ENCODE data around the gene COL17A1. TPM values are rescaled to one million over a fixed set of nuclear protein-coding genes. Genes with fewer than 3 reads are reported as not detected.

Gene COL17A1
- total RNA-seq, 2 experiments from 2014 or later, result not detected

DNA sequence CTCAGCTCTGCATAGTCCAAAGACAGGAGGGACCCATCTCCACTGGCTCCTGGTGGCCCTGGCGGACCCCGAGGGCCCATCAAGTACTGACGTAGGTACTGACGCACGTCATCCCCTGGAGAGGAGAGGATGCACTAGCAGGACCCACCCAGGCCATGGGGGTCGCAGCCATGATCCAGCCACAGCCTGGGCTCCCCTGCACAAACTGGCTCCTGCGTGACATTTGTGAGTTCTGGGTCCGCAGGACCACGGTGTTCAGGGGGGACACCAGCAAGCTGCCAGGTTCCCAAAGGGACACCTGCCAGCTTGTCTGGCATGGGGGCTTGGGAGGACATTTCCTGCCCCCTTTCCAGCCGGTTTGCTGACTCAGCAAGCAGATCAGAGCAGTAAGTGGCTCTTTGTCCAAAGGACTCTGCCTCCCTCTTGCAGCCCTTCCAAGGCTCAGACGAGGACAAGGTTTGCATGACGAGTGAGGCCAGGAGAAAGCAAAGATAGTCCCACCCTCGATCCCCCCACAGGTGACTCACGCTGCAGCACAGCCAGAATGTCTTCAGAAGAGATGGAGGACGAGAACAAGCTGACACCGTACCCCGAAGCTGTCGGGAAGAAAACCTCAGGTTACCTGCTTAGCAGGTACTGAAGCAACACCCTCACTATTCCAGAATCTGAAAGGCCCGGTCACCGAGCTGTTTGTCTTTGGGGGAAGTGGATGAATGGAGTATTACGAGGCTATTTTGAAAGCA, 49.0 kb downstream of the COL17A1 start:
- DNase-seq, result no peak
- ChIA-PET CTCF (interaction anchor here (0.8 kb wide), 1 partner anchor 238 kb away, joined by 3 read pairs; no protein-coding TSS in a partner anchor), POLR2A (no interaction called here)
- H3K27me3 Mint-ChIP-seq, result no peaks in the 10 kb centered on the region
- no peak overlapping the region for H3K4me3 Mint-ChIP-seq
- H3K36me3 Mint-ChIP-seq, result no peaks in the 10 kb centered on the region
- intact Hi-C loops (cut with micrococcal nuclease), result no loop called here
- H3K9me3 Mint-ChIP-seq, result no peaks in the 10 kb centered on the region
- H3K27ac Mint-ChIP-seq, result no peak overlapping the region
- no peaks in the 10 kb centered on the region for H3K4me1 Mint-ChIP-seq (ENCODE audit: low read depth)

DNA sequence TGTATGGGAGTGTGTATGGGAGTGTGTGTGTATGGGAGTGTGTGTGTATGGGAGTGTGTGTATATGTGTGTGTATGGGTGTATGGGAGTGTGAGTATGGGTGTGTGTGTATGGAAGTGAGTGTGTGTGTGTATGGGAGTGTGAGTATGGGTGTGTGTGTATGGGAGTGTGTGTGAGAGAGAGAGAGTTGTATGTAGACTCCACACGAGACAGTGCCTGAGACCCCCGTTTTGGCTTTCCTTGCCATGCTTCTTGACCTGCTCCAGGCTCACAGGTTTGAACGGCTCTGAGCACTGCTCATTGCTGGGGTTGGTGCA, 49.7 kb downstream of the COL17A1 start:
- Mint-ChIP-seq H3K9me3 (no peaks in the 10 kb centered on the region), H3K4me3 (no peak overlapping the region), H3K36me3 (no peaks in the 10 kb centered on the region), H3K27me3 (no peaks in the 10 kb centered on the region), H3K4me1 (ENCODE audit: low read depth) (no peaks in the 10 kb centered on the region), H3K27ac (no peak overlapping the region)
- CTCF ChIA-PET, result no interaction called here
- intact Hi-C loops (cut with micrococcal nuclease), result no loop called here
- POLR2A ChIA-PET, result no interaction called here
- DNase-seq, result no peak

DNA sequence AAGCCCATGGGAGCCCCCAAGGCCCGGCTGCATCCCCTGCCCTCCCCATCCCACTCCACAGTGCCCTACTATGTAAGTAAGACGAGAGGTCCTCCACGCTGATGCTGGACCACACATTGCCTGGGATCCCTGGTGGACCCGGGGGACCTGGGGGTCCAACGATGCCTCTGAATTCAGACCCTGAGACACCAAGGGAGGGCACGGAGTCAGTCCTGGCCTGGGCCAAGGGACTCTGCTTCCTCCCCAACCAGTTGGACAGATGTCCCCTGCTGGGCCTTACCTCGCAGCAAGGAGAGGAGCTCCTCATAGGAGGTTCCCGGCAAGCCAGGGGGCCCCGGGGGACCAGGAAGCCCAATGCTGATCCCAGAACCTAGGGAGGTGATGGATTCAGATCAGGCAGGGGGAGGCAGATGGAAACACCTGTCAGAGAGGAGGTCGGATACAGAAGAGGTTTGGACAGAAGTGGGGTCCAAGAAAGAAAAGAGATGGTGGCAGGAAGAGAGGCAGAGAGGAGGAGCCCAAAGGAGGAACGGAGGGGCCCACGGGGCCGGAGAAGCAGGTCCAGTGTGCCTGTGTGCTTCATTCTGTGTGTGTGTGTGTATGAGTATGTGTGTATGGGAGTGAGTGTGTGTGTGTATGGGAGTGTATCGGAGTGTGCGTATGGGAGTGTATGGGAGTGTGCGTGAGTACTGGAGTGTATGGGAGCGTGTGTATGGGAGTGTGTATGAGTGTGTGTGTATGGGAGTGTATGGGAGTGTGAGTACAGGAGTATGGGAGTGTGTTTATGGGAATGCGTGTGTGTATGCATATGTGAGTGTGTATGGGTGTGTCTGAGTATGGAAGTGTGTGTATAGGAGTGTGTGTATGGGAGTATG, 50.2 kb downstream of the COL17A1 start:
- no peak overlapping the region for H3K4me3 Mint-ChIP-seq
- CTCF ChIA-PET, result no interaction called here
- H3K27ac Mint-ChIP-seq, result no peak overlapping the region
- intact Hi-C loops (cut with micrococcal nuclease), result no loop called here
- POLR2A ChIA-PET, result no interaction called here
- DNase-seq, result no peak
- H3K36me3 Mint-ChIP-seq, result no peaks in the 10 kb centered on the region
- H3K9me3 Mint-ChIP-seq, result no peaks in the 10 kb centered on the region
- H3K27me3 Mint-ChIP-seq, result no peaks in the 10 kb centered on the region
- H3K4me1 Mint-ChIP-seq (ENCODE audit: low read depth), result no peaks in the 10 kb centered on the region

DNA sequence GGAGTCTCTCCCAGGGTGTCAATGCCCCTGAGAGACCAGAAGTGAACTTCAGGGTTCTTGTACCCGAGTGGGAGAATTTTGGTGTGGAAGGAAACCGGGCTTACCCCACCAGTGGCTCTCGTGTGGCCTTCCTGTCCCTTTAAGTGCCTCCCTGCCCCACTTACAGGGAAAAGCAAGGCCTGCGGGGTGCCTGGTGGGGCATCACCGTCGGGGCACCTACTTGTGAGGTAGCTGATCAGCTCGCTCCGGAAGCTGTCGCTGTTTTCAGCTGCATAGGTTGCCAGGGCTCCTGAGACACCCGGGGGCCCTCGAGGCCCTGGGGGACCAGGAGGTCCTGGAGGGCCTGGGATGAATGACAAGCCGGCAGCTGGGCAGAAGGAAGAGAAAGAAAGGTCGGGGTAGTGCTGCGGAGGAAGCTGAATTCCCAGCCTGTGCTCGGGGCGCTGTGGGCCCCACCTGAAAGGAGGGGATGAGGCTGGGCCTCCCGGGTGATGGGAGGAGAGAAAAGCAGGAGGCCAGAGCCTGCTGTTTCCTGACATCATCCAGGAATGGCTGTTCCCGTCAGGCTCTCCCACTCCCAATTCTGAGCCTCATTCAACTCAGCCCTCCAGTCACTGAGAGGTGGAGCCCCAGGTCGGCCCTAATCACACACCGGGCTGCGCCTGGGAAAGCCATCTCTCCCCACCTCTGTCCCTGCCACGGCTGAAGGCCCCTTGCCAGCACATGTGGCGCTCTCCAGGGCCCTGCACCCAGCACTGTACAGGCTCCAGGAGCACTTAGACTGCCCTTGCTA, 51.1 kb downstream of the COL17A1 start:
- Mint-ChIP-seq H3K27me3 (no peaks in the 10 kb centered on the region), H3K4me1 (ENCODE audit: low read depth) (no peaks in the 10 kb centered on the region), H3K4me3 (no peak overlapping the region), H3K36me3 (peaks cover 1% of the 10 kb centered on the region), H3K27ac (no peak overlapping the region), H3K9me3 (no peaks in the 10 kb centered on the region)
- CTCF ChIA-PET, result interaction anchor here (1.3 kb wide), 1 partner anchor 239 kb away, joined by 4 read pairs; no protein-coding TSS in a partner anchor
- no peak for DNase-seq
- POLR2A ChIA-PET, result no interaction called here
- intact Hi-C loops (cut with micrococcal nuclease), result no loop called here

DNA sequence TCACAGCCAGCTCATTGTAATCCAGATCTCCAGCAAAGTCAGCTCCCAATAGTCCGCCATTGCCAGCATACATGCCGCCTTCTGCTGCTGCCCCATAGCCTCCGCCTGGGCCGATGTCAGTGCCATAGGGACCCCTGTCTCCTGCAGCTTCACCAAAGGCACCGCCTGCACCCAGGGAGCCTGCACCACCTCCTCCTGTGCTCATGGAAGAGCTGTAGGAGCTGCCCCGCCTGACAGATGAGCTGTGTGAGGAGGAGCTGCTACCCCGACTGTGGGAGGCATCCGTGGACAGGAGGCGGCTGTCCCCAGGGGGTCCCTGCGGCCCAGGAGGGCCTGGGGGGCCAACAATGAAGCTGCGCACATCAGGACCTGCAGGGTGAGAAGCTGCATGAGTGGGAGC, 51.7 kb downstream of the COL17A1 start:
- no peak for DNase-seq
- H3K4me1 Mint-ChIP-seq (ENCODE audit: low read depth), result no peaks in the 10 kb centered on the region
- intact Hi-C loops (cut with micrococcal nuclease), result no loop called here
- no peak overlapping the region for H3K27ac Mint-ChIP-seq
- no peaks in the 10 kb centered on the region for H3K9me3 Mint-ChIP-seq
- H3K27me3 Mint-ChIP-seq, result no peaks in the 10 kb centered on the region
- ChIA-PET CTCF (interaction anchor here (1.3 kb wide), 1 partner anchor 240 kb away, joined by 4 read pairs; no protein-coding TSS in a partner anchor), POLR2A (no interaction called here)
- peaks cover 4% of the 10 kb centered on the region for H3K36me3 Mint-ChIP-seq
- no peak overlapping the region for H3K4me3 Mint-ChIP-seq

DNA sequence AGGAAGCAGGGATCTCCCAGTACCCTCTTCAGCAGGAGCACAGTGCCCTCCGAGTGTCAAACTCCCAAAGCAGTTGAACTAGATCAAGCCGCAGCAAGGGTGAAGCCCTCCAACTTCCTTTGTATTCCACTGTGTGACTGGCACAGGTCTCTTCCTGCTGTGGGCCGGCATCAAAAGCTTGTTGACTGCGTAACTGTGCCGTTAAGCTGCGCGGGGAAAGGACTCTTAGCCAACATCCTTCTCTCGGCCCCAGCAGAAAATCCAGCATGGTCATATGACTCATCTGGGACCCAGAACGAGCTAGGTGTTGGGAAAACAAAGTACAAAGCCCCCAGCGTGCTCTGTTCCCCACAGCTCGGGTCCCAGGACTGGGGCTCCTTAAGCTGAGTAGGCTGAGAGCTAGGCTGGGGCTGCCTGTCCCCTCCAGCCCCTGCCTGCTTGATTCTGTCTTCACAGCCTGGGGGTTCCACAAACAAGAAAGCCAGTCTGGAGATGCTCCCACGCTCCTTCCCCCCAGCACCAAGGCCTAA, 52.2 kb downstream of the COL17A1 start:
- Mint-ChIP-seq H3K4me3 (no peak overlapping the region), H3K4me1 (ENCODE audit: low read depth) (no peaks in the 10 kb centered on the region), H3K36me3 (peaks cover 7% of the 10 kb centered on the region), H3K27me3 (no peaks in the 10 kb centered on the region), H3K27ac (no peak overlapping the region), H3K9me3 (no peaks in the 10 kb centered on the region)
- intact Hi-C loops (cut with micrococcal nuclease), result no loop called here
- ChIA-PET CTCF (interaction anchor here (1.3 kb wide), 1 partner anchor 241 kb away, joined by 4 read pairs; no protein-coding TSS in a partner anchor), POLR2A (no interaction called here)
- DNase-seq, result no peak

DNA sequence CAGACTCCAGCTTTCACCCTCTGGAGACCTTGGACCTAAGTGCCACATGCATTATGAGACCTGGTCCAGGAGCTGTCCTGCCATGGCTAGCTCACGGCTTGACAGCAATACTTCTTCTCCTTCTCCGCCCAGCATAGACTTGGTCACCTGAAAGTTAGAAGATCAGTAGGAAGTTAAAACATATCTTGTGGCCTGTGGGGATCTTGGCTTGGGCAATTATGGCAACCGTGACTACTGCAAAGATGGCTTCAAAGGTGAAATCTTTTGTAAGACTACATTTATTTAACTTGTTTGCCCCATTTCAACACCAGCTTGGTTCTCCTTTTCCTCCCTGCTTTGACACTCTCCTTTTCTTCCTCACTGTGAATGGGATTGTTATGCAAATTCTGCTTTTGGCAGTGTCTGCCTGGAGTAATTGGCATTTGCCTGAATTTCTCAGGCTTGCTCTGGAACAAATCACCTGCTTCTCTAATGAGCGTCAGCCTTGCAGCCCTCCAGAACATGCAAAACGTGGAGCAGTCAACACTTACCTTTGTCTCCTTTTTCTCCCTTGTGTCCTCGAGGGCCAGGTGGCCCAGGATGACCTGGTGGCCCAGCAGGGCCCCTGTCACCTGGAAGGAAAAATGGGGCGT, 53.4 kb downstream of the COL17A1 start:
- intact Hi-C loops (cut with micrococcal nuclease), result no loop called here
- no peak overlapping the region for H3K27ac Mint-ChIP-seq
- peaks cover 12% of the 10 kb centered on the region for H3K36me3 Mint-ChIP-seq
- DNase-seq, result no peak
- CTCF ChIA-PET, result interaction anchor here (0.6 to 1.5 kb wide), 2 partner anchors 92 to 144 kb away, joined by 3 to 5 read pairs; no protein-coding TSS in a partner anchor
- no peak overlapping the region for H3K4me3 Mint-ChIP-seq
- H3K4me1 Mint-ChIP-seq (ENCODE audit: low read depth), result peaks cover 9% of the 10 kb centered on the region
- POLR2A ChIA-PET, result no interaction called here
- no peaks in the 10 kb centered on the region for H3K27me3 Mint-ChIP-seq
- H3K9me3 Mint-ChIP-seq, result no peaks in the 10 kb centered on the region

DNA sequence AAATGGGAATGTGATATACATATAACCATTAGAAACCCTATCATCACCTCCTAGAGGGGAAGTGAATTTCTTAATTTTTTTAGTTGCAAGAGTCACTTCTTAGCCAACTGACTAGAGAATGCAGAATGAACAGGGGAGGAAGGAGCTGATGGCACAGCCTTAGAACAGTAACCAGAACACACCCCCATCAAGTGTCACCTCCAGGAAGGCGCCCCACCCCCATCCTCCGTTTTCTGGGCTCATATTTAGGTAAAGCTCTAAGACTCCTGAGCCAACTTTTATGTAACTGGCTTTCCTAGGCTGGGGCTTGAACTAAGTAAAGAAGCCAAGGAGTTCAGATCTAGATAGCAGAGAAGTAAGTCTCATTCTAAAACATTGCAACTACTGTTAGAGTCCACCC, 54.0 kb downstream of the COL17A1 start:
- H3K9me3 Mint-ChIP-seq, result no peaks in the 10 kb centered on the region
- no peak overlapping the region for H3K27ac Mint-ChIP-seq
- H3K27me3 Mint-ChIP-seq, result no peaks in the 10 kb centered on the region
- intact Hi-C loops (cut with micrococcal nuclease), result no loop called here
- H3K36me3 Mint-ChIP-seq, result peaks cover 12% of the 10 kb centered on the region
- POLR2A ChIA-PET, result no interaction called here
- CTCF ChIA-PET, result interaction anchor here (0.6 to 1.5 kb wide), 2 partner anchors 93 to 144 kb away, joined by 3 to 5 read pairs; no protein-coding TSS in a partner anchor
- no peak overlapping the region for H3K4me3 Mint-ChIP-seq
- DNase-seq, result no peak
- peaks cover 14% of the 10 kb centered on the region for H3K4me1 Mint-ChIP-seq (ENCODE audit: low read depth)

DNA sequence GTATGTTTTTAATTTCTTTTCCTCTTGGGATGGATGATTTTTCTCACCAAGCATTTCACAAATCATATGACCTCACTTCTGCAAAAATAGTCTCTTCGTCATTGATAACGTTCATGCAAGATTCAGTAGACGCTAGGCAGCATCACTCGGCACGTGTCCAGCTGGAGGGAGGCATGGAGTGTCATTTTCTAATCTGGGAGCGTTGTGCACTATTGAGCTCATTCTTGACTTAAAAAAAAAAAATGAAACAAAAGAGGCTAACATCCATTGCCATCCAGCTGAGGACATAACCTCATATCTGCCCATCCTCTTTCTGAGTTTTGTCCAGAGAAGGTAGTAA, 56.2 kb downstream of the COL17A1 start:
- POLR2A ChIA-PET, result no interaction called here
- Mint-ChIP-seq H3K4me3 (no peak overlapping the region), H3K27me3 (no peaks in the 10 kb centered on the region), H3K36me3 (peaks cover 20% of the 10 kb centered on the region), H3K27ac (no peak overlapping the region), H3K4me1 (ENCODE audit: low read depth) (peaks cover 14% of the 10 kb centered on the region), H3K9me3 (no peaks in the 10 kb centered on the region)
- CTCF ChIA-PET, result interaction anchor here (0.8 to 2.0 kb wide), 3 partner anchors 16 to 75 kb away, joined by 3 to 4 read pairs (median 3); no protein-coding TSS in a partner anchor
- intact Hi-C loops (cut with micrococcal nuclease), result loop anchor here (2.0 to 5.0 kb wide), 2 partner anchors 91 to 142 kb away; no protein-coding TSS in a partner anchor
- no peak for DNase-seq

DNA sequence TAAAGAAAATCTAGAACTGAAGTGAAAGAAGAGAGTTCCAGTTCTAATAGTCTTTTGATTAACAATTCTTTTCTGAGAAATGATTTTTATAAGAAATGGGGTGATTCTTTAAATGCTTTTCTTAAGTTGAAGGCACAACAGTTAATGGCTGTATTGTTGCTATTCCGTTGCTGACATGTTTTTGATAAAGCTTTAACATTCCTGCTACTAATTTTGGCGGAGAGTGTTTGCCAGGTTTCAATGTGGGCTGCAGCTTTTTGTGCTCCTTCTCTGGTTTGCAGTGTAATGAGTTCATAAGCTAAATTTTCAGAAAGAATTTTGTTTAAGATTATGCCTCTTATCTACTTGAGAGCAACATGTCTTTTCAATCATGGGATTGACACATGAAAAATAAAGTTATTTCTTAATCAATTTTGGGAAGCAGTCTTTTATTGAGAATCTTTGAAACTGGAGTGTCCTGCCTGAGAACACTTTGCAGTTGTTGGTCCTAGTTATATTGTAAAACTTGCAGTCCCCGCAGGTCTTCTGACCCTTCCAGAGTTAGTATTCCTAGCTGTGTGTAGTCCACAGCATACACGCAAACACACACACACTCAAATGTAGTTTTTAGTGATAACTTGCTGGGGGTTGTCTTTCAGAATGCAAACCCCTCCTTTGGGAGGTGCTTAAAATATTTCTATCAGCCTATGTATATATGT, 56.7 kb downstream of the COL17A1 start:
- no peak overlapping the region for H3K27ac Mint-ChIP-seq
- ChIA-PET POLR2A (interaction anchor here (0.9 kb wide), 1 partner anchor 92 kb away, joined by 3 read pairs; no protein-coding TSS in a partner anchor), CTCF (interaction anchor here (0.6 to 2.0 kb wide), 9 partner anchors 11 to 246 kb away, joined by 3 to 7 read pairs (median 4); partner anchors contain the start of gene SFR1)
- peaks cover 22% of the 10 kb centered on the region for H3K36me3 Mint-ChIP-seq
- H3K4me3 Mint-ChIP-seq, result no peak overlapping the region
- H3K9me3 Mint-ChIP-seq, result no peaks in the 10 kb centered on the region
- no peak for DNase-seq
- H3K27me3 Mint-ChIP-seq, result no peaks in the 10 kb centered on the region
- intact Hi-C loops (cut with micrococcal nuclease), result loop anchor here (2.0 to 5.0 kb wide), 2 partner anchors 92 to 142 kb away; no protein-coding TSS in a partner anchor
- H3K4me1 Mint-ChIP-seq (ENCODE audit: low read depth), result peaks cover 14% of the 10 kb centered on the region

DNA sequence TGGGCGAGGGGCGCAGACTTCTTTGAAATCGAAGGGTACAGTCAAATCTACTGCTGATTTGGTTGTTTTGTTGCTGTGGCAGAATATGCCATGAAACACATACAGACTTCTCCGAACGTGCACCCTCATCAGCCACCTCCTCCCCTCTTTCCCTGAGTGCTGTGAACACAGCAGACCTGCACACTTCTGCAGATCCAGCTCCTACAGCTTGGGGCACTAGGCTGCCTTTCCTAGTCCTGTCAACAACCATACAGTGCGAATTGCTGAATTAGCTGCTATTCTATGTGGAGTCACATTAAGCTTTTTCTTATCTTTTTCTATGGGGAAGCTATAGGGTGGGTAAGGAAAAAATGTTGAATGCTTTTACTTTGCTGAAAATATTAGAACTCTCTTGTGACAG, 57.5 kb downstream of the COL17A1 start:
- Mint-ChIP-seq H3K4me3 (no peak overlapping the region), H3K4me1 (ENCODE audit: low read depth) (peaks cover 14% of the 10 kb centered on the region), H3K27me3 (no peaks in the 10 kb centered on the region), H3K27ac (peak overlapping the region; percentile 5), H3K36me3 (peaks cover 29% of the 10 kb centered on the region), H3K9me3 (no peaks in the 10 kb centered on the region)
- intact Hi-C loops (cut with micrococcal nuclease), result loop anchor here (2.0 to 5.0 kb wide), 2 partner anchors 93 to 141 kb away; no protein-coding TSS in a partner anchor
- ChIA-PET CTCF (interaction anchor here (0.6 to 2.0 kb wide), 7 partner anchors 10 to 246 kb away, joined by 3 to 7 read pairs (median 4); partner anchors contain the start of gene SFR1), POLR2A (interaction anchor here (0.9 kb wide), 1 partner anchor 92 kb away, joined by 3 read pairs; no protein-coding TSS in a partner anchor)
- DNase-seq, result peak; percentile 50
